Activated CD4-positive, alpha-beta T cell treated with anti-CD3 and anti-CD28 coated beads, Interleukin-10, Interleukin-2, amounts not matched to agents 100 ng/mL and 50 ng/mL, durations not matched to agents 16 hours and 8 hours (primary cell): ENCODE measurements around the gene TRPC4AP.
A peak's percentile ranks its signal among the peaks of the same experiment; 100 is the strongest.
"Not testable (repeated sequence)": the region's sequence is repeated elsewhere in the genome, so short reads cannot be mapped to it uniquely, and the experiment has no call there.

ENCODE experiments used
- DNase-seq: peaks from one replicate; pipeline ENCODE4 v3.0.0-alpha.2; 2020

The TRPC4AP gene

GRCh38 chr20:35104685-35105295 is 12.2 kb upstream of the TRPC4AP start:
- no peak for DNase-seq

GRCh38 chr20:35101620-35102019 is 9.0 kb upstream of the TRPC4AP start:
- no peak for DNase-seq

GRCh38 chr20:35093267-35093884 is 769 bp upstream of the TRPC4AP start:
- peak; percentile 75 for DNase-seq

GRCh38 chr20:35091816-35092523 is 637 bp downstream of the TRPC4AP start:
- DNase-seq = no peak

GRCh38 chr20:35088231-35089145 is 4.1 kb downstream of the TRPC4AP start:
- no peak for DNase-seq

- peak; percentile 21 for DNase-seq
Measured at GRCh38 chr20:35087791-35088190, 4.8 kb downstream of the TRPC4AP start.

GRCh38 chr20:35087355-35087754 is 5.3 kb downstream of the TRPC4AP start:
- no peak for DNase-seq

GRCh38 chr20:35085477-35086225 is 7.0 kb downstream of the TRPC4AP start:
- peak; percentile 80 for DNase-seq

GRCh38 chr20:35084998-35085397 is 7.6 kb downstream of the TRPC4AP start:
- no peak for DNase-seq

GRCh38 chr20:35080348-35080642 is 12.3 kb downstream of the TRPC4AP start:
- DNase-seq = not testable (repeated sequence)

- DNase-seq = no peak
Measured at GRCh38 chr20:35079472-35080347, 12.9 kb downstream of the TRPC4AP start.

- DNase-seq = no peak
Measured at GRCh38 chr20:35077872-35078271, 14.7 kb downstream of the TRPC4AP start.

- DNase-seq = no peak
Measured at GRCh38 chr20:35077341-35077740, 15.3 kb downstream of the TRPC4AP start.

- not testable (repeated sequence) for DNase-seq
Measured at GRCh38 chr20:35071436-35072153, 21.0 kb downstream of the TRPC4AP start.

GRCh38 chr20:35066194-35066593 is 26.4 kb downstream of the TRPC4AP start:
- no peak for DNase-seq

- no peak for DNase-seq
Measured at GRCh38 chr20:35065181-35065580, 27.4 kb downstream of the TRPC4AP start.

- no peak for DNase-seq
Measured at GRCh38 chr20:35063168-35063567, 29.4 kb downstream of the TRPC4AP start.

GRCh38 chr20:35062478-35062877 is 30.1 kb downstream of the TRPC4AP start:
- no peak for DNase-seq

GRCh38 chr20:35060168-35060567 is 32.4 kb downstream of the TRPC4AP start:
- no peak for DNase-seq

GRCh38 chr20:35059612-35060011 is 33.0 kb downstream of the TRPC4AP start:
- no peak for DNase-seq

- DNase-seq = no peak
Measured at GRCh38 chr20:35059110-35059509, 33.5 kb downstream of the TRPC4AP start.
